Measurements from ENCODE around the gene COL6A2. TPM values are rescaled to one million over a fixed set of nuclear protein-coding genes. Genes with fewer than 3 reads are reported as not detected.
"Not testable (repeated sequence)": the region's sequence is repeated elsewhere in the genome, so short reads cannot be mapped to it uniquely, and the experiment has no call there.

Gene COL6A2
- total RNA-seq, 2 donors from 2014 or later = 198 to 474 TPM

DNA sequence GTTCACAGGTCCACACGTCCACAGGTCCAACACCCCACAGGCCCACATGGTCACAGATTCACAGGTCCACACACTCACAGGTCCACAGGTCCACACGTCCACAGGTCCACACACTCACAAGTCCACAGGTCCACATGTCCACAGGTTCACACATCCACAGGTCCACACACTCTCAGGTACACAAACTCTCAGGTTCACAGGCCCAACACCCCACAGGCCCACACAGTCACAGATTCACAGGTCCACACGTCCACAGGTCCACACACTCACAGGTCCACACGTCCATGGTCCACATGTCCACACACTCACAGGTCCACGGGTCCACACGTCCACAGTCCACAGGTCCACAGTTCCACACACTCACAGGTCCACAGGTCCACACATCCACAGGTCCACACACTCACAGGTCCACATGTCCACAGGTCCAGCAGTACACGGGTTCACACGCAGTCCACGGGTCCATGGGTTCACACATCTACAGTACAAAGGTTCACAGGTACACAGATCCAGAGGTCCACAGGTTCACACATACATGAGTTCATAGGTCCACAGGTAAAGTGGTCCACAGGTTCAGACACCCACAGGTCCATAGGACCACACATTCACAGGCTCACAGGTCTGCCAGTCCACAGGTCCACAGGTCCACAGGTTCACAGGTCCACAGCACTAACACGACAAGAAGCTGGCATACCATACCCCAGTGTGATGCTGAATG lies 39.3 kb upstream of the COL6A2 start:
- no peak for DNase-seq (ENCODE audit: low spot score)

DNA sequence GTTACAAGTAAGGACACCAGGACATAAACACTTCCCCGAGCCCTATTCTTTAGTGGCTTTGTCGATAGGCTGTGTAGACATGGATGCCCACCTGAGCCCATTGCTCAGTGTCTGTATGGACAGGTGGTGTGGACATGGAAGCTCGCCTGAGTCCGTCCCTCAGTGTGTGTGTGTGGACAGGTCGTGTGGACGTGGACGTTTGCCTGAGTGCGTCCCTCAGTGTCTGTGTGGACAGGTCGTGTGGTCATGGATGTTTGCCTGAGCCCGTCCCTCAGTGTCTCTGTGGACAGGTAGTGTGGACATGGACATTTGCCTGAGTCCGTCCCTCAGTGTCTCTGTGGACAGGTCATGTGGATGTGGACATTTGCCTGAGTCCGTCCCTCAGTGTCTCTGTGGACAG lies 38.7 kb upstream of the COL6A2 start:
- TF ChIP-seq POLR2AphosphoS5 (IDR thresholded peaks at IDR 0.05) (no peak), POLR2A (IDR thresholded peaks at IDR 0.05) (no peak)
- TF ChIP-seq, protein P1, sequence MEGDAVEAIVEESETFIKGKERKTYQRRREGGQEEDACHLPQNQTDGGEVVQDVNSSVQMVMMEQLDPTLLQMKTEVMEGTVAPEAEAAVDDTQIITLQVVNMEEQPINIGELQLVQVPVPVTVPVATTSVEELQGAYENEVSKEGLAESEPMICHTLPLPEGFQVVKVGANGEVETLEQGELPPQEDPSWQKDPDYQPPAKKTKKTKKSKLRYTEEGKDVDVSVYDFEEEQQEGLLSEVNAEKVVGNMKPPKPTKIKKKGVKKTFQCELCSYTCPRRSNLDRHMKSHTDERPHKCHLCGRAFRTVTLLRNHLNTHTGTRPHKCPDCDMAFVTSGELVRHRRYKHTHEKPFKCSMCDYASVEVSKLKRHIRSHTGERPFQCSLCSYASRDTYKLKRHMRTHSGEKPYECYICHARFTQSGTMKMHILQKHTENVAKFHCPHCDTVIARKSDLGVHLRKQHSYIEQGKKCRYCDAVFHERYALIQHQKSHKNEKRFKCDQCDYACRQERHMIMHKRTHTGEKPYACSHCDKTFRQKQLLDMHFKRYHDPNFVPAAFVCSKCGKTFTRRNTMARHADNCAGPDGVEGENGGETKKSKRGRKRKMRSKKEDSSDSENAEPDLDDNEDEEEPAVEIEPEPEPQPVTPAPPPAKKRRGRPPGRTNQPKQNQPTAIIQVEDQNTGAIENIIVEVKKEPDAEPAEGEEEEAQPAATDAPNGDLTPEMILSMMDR (IDR thresholded peaks at IDR 0.05) = no peak
- no peak overlapping the region for H3K4me3 ChIP-seq
- no peaks in the 10 kb centered on the region for H3K4me1 ChIP-seq (replicated peaks)
- intact Hi-C loops (cut with DNase I) = loop anchor here (5.0 kb wide), 2 partner anchors 33 to 77 kb away; partner anchors contain the start of gene COL6A1
- H3K27me3 ChIP-seq (replicated peaks; ENCODE audit: insufficient read depth) = no peaks in the 10 kb centered on the region
- 95% methylated on average over 12 of the region's 12 CpGs for WGBS
- no peaks in the 10 kb centered on the region for H3K9me3 ChIP-seq
- H3K27ac ChIP-seq = peak overlapping the region in 1 of 2 donors; percentile 68
- no peak for DNase-seq (ENCODE audit: low spot score)
- no peaks in the 10 kb centered on the region for H3K36me3 ChIP-seq

More for the DNA sequence above, 39.3 kb upstream of the COL6A2 start:
- no peaks in the 10 kb centered on the region for H3K9me3 ChIP-seq
- intact Hi-C loops (cut with DNase I) = loop anchor here (5.0 kb wide), 2 partner anchors 34 to 76 kb away; partner anchors contain the start of gene COL6A1
- 98% methylated on average over 10 of the region's 10 CpGs for WGBS
- H3K27me3 ChIP-seq (replicated peaks; ENCODE audit: insufficient read depth) = peaks cover 4% of the 10 kb centered on the region
- no peaks in the 10 kb centered on the region for H3K4me1 ChIP-seq (replicated peaks)
- TF ChIP-seq POLR2A (IDR thresholded peaks at IDR 0.05) = no peak
- TF ChIP-seq, protein P1 (IDR thresholded peaks at IDR 0.05) = no peak
- TF ChIP-seq POLR2AphosphoS5 (IDR thresholded peaks at IDR 0.05) = no peak
- no peak overlapping the region for H3K27ac ChIP-seq
- no peaks in the 10 kb centered on the region for H3K36me3 ChIP-seq
- no peak overlapping the region for H3K4me3 ChIP-seq

DNA sequence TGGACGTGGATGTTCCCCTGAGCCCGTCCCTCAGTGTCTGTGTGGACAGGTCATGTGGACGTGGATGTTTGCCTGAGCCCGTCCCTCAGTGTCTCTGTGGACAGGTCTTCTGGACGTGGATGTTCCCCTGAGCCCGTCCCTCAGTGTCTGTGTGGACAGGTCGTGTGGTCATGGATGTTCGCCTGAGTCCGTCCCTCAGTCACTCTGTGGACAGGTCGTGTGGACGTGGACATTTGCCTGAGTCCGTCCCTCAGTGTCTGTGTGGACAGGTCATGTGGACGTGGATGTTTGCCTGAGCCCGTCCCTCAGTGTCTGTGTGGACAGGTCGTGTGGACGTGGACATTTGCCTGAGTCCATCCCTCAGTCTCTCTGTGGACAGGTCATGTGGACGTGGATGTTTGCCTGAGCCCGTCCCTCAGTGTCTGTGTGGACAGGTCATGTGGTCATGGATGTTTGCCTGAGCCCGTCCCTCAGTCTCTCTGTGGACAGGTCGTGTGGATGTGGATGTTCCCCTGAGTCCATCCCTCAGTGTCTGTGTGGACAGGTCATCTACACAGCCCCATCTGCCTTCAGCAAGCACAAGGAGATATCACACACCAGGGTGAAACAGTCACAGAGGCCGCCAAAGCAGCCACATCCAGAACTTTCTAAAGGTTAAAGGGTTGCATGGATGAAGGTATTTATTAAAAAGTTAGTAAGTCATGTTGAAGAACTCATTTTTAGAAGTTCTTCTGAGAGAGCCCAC lies 38.0 kb upstream of the COL6A2 start:
- not testable (repeated sequence) for H3K4me3 ChIP-seq; H3K9me3 ChIP-seq; H3K36me3 ChIP-seq; DNase-seq (ENCODE audit: low spot score); H3K27me3 ChIP-seq (replicated peaks; ENCODE audit: insufficient read depth); H3K4me1 ChIP-seq (replicated peaks)
- H3K27ac ChIP-seq = peak overlapping the region; percentile 68 to 78
- intact Hi-C loops (cut with DNase I) = loop anchor here (5.0 kb wide), 2 partner anchors 32 to 78 kb away; partner anchors contain the start of gene COL6A1
- WGBS = 88% methylated on average over 21 of the region's 21 CpGs

DNA sequence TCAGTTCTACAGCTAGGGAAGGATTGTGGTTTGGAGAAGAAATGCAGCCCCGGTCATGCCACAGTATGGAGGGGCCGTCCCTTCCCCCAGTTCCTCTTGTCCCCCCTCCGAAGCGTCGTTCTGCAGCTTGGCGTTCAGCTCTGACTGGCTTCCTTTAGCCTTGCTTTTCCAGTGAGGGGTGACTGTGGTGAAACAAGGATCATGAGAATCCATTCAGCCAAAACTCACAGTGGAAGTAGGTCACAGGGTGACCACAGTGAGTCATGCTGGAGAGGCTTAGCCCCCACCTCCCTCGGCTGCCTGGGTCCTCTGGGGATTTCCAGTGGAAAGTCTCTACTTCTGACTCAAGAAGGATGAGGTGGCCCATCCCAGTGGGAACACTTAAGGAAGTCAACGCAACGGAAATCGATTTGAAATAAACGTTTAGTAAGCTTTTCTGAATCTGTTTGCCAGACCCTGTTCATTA lies 37.3 kb upstream of the COL6A2 start:
- peaks cover 2% of the 10 kb centered on the region for H3K4me1 ChIP-seq (replicated peaks)
- 48% methylated on average over 11 of the region's 11 CpGs for WGBS
- H3K36me3 ChIP-seq = no peaks in the 10 kb centered on the region
- H3K27ac ChIP-seq = peak overlapping the region; percentile 68 to 78
- no peak overlapping the region for H3K4me3 ChIP-seq
- no peak for DNase-seq (ENCODE audit: low spot score)
- no peaks in the 10 kb centered on the region for H3K27me3 ChIP-seq (replicated peaks; ENCODE audit: insufficient read depth)
- TF ChIP-seq POLR2A (IDR thresholded peaks at IDR 0.05) (no peak), POLR2AphosphoS5 (IDR thresholded peaks at IDR 0.05) (peak; percentile 70)
- TF ChIP-seq, protein P1 (IDR thresholded peaks at IDR 0.05) = no peak
- no peaks in the 10 kb centered on the region for H3K9me3 ChIP-seq
- intact Hi-C loops (cut with DNase I) = no loop called here

DNA sequence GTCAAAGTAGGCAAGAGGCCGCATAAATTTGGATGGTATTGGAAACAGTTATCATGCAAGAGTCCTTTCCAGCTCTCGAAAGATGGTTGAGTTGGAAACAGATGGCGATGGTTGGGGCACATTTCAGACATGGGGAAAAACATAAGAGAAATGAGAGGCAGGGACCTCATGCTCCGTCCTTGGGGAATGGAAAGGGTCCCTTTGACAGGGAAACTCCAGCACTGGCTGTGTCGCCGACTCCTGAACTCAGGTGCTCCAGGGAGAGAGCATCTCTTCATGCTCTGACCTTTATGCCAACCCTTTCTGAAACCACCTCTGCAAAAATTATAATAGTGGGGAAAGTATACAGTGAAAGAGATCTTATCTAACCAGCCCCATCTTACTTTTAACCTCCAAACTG lies 36.8 kb upstream of the COL6A2 start:
- intact Hi-C loops (cut with DNase I) = no loop called here
- Histone ChIP-seq H3K27ac (peak overlapping the region; percentile 68 to 78), H3K27me3 (replicated peaks; ENCODE audit: insufficient read depth) (no peaks in the 10 kb centered on the region), H3K9me3 (no peaks in the 10 kb centered on the region), H3K36me3 (no peaks in the 10 kb centered on the region), H3K4me3 (no peak overlapping the region), H3K4me1 (replicated peaks) (peaks cover 3% of the 10 kb centered on the region)
- TF ChIP-seq POLR2AphosphoS5 (IDR thresholded peaks at IDR 0.05) (no peak), POLR2A (IDR thresholded peaks at IDR 0.05) (no peak)
- TF ChIP-seq, protein P1 (IDR thresholded peaks at IDR 0.05) = no peak
- WGBS = 86% methylated on average over 6 of the region's 6 CpGs
- no peak for DNase-seq (ENCODE audit: low spot score)

Measured in prostate gland (tissue), 2 donors.